ENCODE results near the gene ATF7IP2.
"Not testable (repeated sequence)": the region's sequence is repeated elsewhere in the genome, so short reads cannot be mapped to it uniquely, and the experiment has no call there.

ATF7IP2 gene

DNA sequence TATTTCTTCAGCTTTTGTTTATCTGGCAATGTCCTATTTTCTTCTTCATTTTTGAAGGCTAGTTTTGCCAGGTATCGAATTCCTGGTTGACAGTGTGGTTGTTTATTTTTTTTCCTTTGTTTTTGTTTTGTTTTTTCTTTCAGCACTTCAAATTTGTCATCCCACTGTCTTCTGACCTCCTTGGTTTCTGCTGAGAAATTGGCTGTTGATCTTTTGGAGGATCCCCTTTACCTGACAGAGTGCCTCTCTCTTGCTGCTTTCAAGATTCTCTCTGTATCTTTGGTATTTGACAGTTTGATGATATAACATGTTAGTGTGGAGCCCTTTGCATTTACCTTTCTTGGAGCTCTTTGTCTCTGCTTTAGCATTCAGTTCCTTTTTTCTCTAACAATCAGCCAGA is 9.6 kb upstream of the ATF7IP2 start:
- no peak for DNase-seq

- DNase-seq: no peak
Measured at GRCh38 chr16:10383626-10384025, 2.2 kb upstream of the ATF7IP2 start.

GRCh38 chr16:10386517-10387100 is 748 bp downstream of the ATF7IP2 start:
- no peak for DNase-seq

DNA sequence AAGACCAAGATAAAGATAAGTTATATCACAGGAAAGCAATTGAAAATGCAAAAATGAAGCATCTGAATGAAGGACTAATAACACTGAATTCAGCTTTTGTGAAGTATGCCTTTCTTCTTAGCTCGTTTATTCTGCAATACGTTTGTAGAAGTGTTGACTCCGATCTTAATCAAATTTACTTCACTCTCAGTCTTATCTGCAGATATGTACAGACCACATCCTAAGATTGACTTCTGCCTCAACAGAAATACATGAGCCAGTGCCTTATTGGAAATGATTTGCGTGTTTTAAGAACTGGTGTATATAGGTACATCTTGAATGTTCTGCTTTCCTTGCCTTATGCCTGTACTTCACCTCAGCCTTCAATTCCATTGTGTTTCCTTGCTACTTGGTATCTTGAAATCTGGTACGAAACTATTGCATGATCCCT is 1.3 kb downstream of the ATF7IP2 start:
- DNase-seq: no peak

DNA sequence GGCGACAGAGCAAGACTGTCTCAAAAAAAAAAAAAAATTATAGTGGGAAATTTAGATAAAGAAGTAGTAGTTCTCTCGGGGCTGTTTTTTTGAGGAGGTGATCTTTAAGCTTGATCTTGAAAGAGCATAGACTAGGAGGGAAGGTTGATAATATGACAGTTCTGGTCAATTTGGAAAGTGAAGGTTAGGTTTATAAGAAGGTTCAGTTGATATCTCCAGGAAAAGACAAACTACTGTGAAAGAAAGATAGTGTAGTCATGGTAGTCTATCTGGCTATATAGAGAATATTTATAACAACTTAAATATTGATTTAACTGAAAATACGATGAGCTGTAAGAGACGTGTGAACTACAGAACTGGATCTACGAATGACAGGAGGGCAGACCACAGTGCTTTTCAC is 3.1 kb downstream of the ATF7IP2 start:
- DNase-seq: no peak

DNA sequence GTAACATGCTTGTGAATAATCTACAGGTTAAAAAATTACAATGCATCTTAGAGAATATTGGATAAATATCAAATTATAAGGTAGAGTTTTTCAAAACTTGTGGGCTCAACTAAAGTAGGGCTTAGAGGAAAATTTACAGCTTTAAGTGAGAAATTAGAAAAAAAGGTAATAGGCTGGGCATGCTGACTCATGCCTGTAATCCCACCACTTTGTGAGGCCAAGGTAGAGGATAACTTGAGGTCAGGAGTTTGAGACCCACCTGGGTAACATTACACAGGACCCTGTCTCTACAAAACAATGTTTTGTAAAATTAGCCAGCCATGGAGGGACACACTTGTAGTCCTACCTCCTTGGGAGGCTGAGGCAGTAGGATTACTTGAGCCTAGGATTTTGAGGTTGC is 4.5 kb downstream of the ATF7IP2 start:
- no peak for DNase-seq

- no peak for DNase-seq
Measured at GRCh38 chr16:10390867-10391266, 5.0 kb downstream of the ATF7IP2 start.

DNA sequence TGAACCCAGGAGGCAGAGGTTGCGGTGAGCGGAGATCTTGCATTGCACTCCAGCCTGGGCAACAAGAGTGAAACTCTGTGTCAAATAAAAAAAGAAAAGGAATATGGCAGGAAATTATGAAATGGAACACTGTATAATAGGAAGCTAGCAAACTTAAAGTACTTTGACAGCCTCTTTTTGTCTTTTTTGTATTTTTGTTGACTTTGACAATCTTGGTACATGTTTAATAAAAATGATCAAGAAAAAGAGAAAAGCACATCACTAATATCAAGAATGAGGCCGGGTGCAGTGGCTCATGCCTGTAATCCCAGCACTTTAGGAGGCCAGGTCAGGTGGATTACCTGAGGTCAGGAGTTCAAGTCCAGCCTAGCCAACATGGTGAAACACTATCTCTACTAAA is 5.5 kb downstream of the ATF7IP2 start:
- no peak for DNase-seq

DNA sequence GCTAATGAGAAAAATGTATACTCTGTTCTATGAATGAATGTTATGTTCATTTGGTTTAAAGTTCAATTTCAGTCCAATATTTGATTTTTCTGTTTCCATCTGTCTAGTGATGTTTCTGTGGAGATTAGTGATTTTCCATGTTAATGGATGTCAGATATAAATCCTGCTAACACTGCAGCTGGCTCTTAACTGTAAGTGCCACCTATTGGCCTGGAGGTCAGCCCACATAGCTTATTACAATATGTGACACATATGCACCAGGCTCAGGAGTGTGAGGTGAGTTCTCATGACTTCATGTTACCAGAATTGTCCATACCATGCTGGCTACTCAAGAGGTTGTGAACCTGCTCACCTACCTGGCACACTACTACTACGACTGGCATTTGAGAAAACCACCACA is 17.1 kb downstream of the ATF7IP2 start:
- DNase-seq: no peak

DNA sequence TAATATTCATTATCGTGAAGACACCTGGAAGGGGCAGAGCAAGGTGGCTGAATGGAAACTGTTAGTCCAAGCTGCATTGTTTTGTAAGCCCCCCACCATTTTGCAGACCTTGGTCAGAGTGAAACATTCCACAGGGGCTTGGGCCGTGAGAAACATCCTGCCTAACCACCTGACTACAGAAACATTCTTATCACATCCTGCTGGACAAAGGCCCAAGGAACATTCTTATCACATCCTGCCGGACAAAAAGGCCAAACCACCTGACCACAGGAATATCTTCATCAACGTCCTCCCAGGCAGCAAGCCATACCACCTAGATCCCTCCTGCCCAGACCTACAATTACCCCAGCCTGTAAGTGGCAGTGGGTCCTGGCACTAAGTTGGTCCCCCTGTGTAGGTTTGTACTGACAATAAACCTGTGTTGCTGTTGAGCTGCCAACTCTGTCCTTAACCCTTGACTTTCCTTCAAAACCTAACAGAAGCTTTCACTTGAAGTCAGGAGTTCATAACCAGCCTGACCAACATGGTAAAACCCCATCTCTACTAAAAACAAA is 19.6 kb downstream of the ATF7IP2 start:
- no peak for DNase-seq

DNA sequence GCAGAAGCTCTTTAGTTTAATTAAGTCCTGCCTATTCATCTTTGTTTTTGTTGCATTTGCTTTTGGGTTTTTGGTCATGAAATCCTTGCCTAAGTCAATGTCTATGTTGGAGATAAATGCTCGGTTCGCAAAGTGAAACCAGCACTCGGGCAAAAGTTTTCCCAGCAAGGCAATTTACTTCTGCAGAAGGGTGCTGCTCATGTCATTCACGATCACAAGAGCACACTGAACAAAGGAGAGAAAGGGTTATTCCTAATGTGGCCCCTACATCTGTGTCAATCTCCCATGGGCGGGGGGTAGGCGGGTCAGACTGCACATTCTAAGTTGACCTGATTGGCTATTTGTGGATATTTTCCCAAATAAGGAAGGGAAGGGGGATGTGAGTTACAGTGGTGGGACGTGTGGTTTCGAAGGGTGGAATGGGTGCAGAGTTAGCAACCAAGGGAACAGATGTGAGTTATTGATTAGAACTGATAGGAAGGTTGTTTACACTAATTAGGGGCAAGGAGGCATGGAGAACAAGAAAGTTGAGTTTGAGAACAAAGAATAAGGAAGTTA is 23.0 kb downstream of the ATF7IP2 start:
- no peak for DNase-seq

DNA sequence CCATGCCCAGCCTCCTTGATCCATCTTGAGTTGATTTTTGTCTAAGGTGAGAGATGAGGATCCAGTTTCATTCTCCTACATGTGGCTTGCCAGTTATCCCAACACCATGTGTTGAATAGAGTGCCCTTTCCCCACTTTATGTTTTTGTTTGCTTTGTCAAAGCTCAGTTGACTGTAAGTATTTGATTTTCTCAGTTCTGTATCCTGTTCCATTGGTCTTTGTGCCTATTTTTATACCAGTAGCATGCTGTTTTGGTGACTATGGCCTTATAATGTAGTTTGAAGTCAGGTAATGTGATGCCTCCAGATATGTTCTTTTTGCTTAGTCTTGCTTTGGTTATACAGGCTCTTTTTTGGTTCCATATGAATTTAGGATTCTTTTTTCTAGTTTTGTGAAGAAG is 23.9 kb downstream of the ATF7IP2 start:
- DNase-seq: not testable (repeated sequence)

DNA sequence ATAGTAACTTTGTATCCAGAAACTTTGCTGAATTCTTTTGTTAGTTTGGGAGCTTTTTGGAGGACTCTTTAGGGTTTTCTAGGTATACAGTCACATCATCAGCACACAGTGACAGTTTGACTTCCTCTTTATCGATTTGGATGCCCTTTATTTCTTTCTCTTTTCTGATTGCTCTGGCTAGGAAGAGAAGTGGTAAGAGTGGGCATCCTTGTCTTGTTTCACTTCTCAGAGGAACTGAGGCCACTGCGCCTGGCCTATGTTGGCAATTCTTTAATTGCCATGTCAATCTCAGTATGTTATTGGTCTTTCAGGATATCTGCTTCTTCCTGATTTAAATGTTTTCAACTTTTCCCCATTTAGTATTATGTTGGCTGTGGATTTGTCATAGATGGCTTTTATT is 24.6 kb downstream of the ATF7IP2 start:
- no peak for DNase-seq

GRCh38 chr16:10412935-10413601 is 27.2 kb downstream of the ATF7IP2 start:
- no peak for DNase-seq

DNA sequence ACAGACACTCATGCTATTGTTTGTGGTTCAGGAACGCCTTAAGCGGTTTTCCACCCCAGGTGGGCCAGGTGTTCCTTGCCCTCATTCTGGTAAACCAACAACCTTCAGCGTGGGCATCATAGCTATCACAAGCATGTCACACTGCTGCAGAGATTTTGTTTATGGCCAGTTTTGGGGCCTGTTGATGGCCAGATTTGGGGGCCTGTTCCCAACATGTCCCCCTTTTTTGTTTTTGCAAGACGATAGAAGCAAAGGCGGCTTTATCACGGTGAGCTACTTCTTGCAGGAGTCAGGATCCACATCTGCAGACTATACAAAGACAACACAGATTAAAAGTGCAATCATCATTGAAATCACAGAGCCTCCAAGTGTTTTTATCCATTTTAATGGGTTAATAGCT is 32.3 kb downstream of the ATF7IP2 start:
- DNase-seq: not testable (repeated sequence)

GRCh38 chr16:10419701-10420100 is 33.8 kb downstream of the ATF7IP2 start:
- no peak for DNase-seq

DNA sequence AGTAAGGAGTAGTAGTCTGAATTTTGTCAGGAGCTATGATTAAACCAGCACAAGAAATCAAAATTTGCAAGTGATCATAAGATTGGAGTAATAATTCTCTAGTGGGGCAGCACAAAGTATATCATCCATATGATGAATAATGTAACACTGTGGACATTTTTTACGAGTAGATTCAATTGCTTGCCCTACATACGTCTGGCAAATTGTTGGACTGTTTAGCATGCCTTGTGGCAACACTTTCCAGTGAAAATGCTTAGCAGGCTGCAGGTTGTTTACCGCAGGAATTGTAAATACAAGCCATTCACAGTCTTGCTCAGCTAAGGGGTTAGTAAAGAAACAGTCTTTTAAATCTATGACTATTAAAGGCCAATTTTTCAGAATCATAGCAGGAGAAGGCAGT is 35.7 kb downstream of the ATF7IP2 start:
- no peak for DNase-seq

DNA sequence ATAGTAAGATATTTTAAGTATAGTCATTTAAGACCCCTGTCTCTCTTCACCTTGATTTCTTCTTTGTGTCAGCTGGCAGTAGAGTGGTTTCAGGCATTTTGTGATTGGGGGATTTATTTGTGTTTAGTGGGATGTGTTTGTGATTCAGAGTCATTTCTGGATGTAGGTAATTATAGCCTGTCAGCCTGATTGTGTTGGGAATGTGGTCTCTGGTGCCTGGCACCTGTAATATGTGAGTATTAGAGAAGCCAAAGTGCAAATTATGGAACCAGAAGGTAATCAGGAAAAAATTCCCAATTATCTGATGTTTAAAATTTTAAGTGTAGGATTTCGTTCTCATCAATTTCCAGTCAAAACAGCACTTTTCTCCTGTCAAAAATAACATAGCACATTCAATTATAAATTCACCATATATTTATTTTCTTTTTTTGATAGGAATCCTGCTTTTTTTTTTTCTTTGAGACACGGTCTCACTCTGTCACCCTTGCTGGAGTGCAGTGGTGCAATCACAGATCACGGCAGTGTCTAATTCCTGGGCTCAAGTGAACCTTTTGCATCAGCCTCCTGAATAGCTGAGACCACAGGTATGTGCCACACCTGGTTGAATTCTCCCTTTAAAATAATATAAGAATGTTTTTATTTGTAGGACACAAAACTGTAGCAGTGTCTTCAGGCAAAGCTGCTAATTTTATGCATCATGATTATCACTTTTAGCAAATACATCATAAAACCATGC is 42.7 kb downstream of the ATF7IP2 start:
- no peak for DNase-seq

DNA sequence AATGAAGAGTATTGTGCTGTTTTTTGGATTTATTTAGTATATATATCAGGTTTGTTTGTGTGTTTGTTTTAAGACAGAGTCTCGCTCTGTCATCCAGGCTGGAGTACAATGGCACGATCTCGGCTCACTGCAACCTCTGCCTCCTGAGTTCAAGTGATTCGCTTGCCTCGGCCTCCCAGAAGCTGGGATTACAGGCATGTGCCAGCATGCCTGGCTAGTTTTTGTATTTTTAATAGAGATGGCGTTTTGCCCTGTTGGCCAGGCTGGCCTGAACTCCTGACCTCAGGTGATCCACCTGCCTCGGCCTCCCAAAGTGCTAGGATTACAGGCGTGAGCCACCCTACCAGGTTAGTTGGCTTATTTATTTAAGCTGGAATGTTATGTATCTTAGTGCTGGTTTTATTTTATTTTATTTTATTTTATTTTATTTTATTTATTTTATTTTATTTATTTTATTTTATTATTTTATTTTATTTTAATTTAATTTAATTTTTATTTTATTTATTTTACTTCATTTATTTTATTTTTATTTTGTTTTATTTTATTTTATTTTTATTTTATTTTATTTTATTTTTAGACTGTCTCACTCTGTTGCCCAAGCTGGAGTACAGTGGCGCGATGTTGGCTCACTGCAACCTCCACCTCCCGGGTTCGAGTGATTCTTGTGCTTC is 43.6 kb downstream of the ATF7IP2 start:
- not testable (repeated sequence) for DNase-seq

GRCh38 chr16:10441726-10442125 is 55.9 kb downstream of the ATF7IP2 start:
- no peak for DNase-seq

DNA sequence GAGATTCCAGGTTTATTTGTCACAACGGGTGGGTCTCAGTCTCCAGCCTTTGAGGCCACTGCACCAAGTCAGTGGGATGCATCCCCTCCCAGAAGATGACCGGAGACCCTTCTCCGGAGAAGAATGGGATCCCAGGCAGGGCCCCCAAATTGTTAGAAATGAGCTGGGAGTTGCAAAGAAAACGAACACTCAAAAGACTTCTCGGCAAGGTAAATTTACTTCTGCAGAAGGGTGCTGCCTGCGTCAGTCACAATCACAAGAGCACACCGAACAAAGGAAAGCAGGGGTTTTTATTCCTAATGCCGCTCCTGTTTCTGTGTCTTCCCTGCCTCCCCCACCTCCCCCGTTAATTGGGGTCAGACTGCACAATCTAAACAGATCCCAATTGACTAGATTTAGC is 61.4 kb downstream of the ATF7IP2 start:
- DNase-seq: no peak

DNA sequence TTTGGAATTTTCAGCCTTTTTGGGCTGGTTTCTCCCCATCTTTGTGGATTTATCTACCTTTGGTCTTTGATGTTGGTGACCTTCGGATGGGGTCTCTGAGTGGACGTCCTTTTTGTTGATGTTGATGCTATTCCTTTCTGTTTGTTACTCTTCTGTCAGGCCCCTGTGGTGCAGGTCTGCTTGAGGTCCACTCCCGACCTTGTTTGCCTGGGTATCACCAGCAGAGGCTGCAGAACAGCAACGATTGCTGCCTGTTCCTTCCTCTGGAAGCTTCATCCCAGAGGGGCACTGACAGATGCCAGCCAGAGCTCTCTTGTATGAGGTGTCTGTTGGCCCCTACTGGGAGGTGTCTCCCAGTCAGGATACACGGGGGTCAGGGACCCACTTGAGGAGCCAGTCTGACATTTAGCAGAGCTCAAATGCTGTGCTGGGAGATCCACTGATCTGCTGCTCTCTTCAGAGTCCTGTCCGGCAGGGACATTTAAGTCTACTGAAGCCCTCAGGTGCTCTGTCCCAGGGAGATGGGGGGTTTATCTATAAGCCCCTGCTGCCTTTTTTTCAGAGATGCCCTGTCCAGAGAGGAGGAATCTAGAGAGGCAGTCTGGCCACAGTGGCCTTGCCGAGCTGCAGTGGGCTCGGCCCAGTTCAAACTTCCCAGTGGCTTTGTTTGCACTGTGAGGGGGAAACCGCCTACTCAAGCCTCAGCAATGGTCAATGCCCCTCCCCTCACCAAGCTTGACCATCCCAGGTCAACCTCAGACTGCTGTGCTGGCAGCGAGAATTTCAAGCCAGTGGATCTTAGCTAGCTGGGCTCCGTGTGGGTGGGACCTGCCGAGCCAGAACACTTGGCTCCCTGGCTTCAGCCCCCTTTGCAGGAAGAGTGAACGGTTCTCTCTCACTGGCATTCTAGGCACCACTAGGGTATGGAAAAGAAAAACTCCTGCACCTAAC is 66.6 kb downstream of the ATF7IP2 start:
- DNase-seq: not testable (repeated sequence)

Measured in CD4-positive, alpha-beta T cell treated with Interleukin-4 for 4 hours (primary cell).